ENCODE measurements around the gene DBNL. TPM values are rescaled to one million over a fixed set of nuclear protein-coding genes. Genes with fewer than 3 reads are reported as not detected.

The DBNL gene
- total and polyA plus RNA-seq, 2 of the 13 experiments (the other 11 are each of a cell fraction or from before 2014, with no cell fraction given), result 20.8 to 35.1 TPM

- DNase-seq (ENCODE audit: low spot score), result no peak
- Histone ChIP-seq H3K4me3 (replicated peaks in 1 of 3; ENCODE audit: insufficient read depth in 1 of 3, low read depth in 2 of 3, low read length in 3 of 3) (no peak overlapping the region), H3K27ac (ENCODE audit: extremely low read length, insufficient read depth, low read length) (no peak overlapping the region), H3K4me1 (ENCODE audit: insufficient read depth, low read length) (peaks cover 26% of the 10 kb centered on the region), H3K9ac (ENCODE audit: insufficient read depth, low read depth, low read length) (no peak overlapping the region), H2AFZ (ENCODE audit: low read length) (no peak overlapping the region), H3K27me3 (ENCODE audit: control insufficient read depth in 1 of 2, insufficient read depth in 2 of 2, low read length in 2 of 2) (no peaks in the 10 kb centered on the region; a peak in 1 of 5 replicates), H3K9me3 (ENCODE audit: low read length) (no peaks in the 10 kb centered on the region), H3K36me3 (replicated peaks in 1 of 2; ENCODE audit: control insufficient read depth in 1 of 2, insufficient read depth in 2 of 2, low read length in 2 of 2) (peaks cover 16 to 43% of the 10 kb centered on the region in 2 experiments; a peak in 4 of 5 replicates), H3K79me2 (ENCODE audit: insufficient read depth, low read length) (peaks cover 22% of the 10 kb centered on the region), H3K4me2 (ENCODE audit: low read depth, low read length) (no peak overlapping the region), H4K20me1 (ENCODE audit: insufficient read depth, low read length) (no peaks in the 10 kb centered on the region)
- no peak for TF ChIP-seq RXRB (CRISPR knock-in tag; IDR thresholded peaks at IDR 0.05; ENCODE audit: borderline replicate concordance)
- no peak for TF ChIP-seq PHF21A (CRISPR knock-in tag; IDR thresholded peaks at IDR 0.05)
- no peak for TF ChIP-seq NRL (CRISPR knock-in tag; IDR thresholded peaks at IDR 0.05; ENCODE audit: borderline replicate concordance)
- no peak for TF ChIP-seq TAF1 (CRISPR knock-in tag; IDR thresholded peaks at IDR 0.05)
- TF ChIP-seq ZBTB25 (CRISPR knock-in tag; IDR thresholded peaks at IDR 0.05), result no peak
- TF ChIP-seq HBP1 (CRISPR knock-in tag; IDR thresholded peaks at IDR 0.05; ENCODE audit: low read depth), result no peak
- TF ChIP-seq HDAC6 (IDR thresholded peaks at IDR 0.05; ENCODE audit: low read depth, low read length), result no peak
- no peak for TF ChIP-seq PAF1 (CRISPR knock-in tag; IDR thresholded peaks at IDR 0.05)
- TF ChIP-seq ZNF790 (CRISPR knock-in tag; IDR thresholded peaks at IDR 0.05; ENCODE audit: borderline replicate concordance), result no peak
- TF ChIP-seq SP2 (CRISPR knock-in tag; IDR thresholded peaks at IDR 0.05), result no peak
- no peak for TF ChIP-seq SMARCE1 (IDR thresholded peaks at IDR 0.05; ENCODE audit: borderline replicate concordance)
- no peak for TF ChIP-seq CC2D1A (CRISPR knock-in tag; IDR thresholded peaks at IDR 0.05)
- TF ChIP-seq HOXA7 (CRISPR knock-in tag; IDR thresholded peaks at IDR 0.05), result no peak
- TF ChIP-seq, protein P1, sequence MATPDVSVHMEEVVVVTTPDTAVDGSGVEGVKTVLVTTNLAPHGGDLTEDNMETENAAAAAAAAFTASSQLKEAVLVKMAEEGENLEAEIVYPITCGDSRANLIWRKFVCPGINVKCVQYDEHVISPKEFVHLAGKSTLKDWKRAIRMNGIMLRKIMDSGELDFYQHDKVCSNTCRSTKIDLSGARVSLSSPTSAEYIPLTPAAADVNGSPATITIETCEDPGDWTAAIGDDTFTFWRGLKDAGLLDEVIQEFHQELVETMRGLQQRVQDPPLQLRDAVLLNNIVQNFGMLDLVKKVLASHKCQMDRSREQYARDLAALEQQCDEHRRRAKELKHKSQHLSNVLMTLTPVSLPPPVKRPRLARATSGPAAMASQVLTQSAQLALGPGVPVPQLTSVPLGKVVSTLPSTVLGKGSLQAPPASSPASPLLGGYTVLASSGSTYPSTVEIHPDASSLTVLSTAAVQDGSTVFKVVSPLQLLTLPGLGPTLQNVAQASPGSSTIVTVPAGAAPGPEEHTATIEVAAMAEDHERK (CRISPR knock-in tag; IDR thresholded peaks at IDR 0.05; ENCODE audit: low read depth), result no peak
- TF ChIP-seq ZNF670 (CRISPR knock-in tag; IDR thresholded peaks at IDR 0.05; ENCODE audit: borderline replicate concordance), result no peak
- no peak for TF ChIP-seq ZNF629 (CRISPR knock-in tag; conservative IDR thresholded peaks at IDR 0.05)
- TF ChIP-seq STAT5B (CRISPR knock-in tag; IDR thresholded peaks at IDR 0.05), result no peak
- TF ChIP-seq NFRKB (IDR thresholded peaks at IDR 0.05), result no peak
- no peak for FAIRE-seq
- POLR2A ChIA-PET, result no interaction called here
- CTCF ChIA-PET (ENCODE audit: low intra/inter-chr PET ratio, low total read pairs), result no interaction called here
- WGBS (ENCODE audit: low lambda C conversion rate), result 97% methylated on average over 11 of the region's 14 CpGs
- intact Hi-C loops (cut with micrococcal nuclease; ENCODE audit: unreplicated experiment) (no loop called here), in situ Hi-C loops (cut with HindIII; ENCODE audit: extremely low pct_ligation_motif_present, low pct_unique_long_range_greater_than_20kb) (no loop called here)
- no TSS peak for BruUV-seq (replicated peaks)
- no peak for ATAC-seq
These were observed 5.8 kb downstream of the DBNL start for GRCh38 chr7:44050121-44050914.
